GM19238 (cell line): ENCODE data around the gene PITPNB.

ENCODE experiments used
- DNase-seq: peaks from one replicate; pipeline ENCODE4 v3.0.0; 2011; ENCODE audit warnings: low spot score; ENCODE audit not compliant: insufficient read length

The PITPNB gene

DNA sequence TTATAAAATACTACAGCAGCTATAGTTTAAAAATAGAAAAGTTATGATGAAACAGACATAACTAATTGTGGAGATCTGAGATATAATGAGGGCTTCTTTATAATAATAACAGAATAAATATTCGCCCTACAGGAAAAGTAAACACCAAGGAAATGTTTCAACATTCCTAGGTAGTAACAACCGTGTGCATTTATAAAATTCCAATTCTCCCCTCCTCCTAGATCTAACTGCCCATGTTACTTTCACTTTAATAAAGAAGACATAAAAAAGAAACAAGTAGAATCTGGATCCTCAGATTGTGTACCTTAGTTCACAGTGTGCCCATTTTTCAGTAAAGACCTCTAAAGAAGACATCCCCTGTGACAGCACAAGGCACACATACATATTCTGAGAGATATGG is 59.7 kb downstream of the PITPNB start:
- no peak for DNase-seq

DNA sequence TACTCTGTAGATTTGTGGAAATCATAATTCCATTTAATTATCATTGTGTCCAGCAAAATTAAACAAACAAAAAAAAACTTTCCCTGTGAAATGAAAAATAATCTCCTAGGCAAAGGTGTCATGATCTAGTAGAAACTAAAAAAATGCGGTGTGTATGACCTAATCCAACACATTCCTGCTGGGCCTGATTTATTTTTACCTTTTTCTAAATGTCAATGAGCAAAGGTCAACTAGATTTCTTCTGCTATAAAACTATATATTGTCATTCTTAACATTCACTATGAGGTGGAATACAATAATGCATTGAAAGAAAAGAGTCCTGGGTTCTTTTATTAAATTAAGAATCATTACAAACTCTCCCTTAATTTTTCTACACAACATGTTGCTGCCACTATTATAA is 60.4 kb downstream of the PITPNB start:
- DNase-seq = no peak

DNA sequence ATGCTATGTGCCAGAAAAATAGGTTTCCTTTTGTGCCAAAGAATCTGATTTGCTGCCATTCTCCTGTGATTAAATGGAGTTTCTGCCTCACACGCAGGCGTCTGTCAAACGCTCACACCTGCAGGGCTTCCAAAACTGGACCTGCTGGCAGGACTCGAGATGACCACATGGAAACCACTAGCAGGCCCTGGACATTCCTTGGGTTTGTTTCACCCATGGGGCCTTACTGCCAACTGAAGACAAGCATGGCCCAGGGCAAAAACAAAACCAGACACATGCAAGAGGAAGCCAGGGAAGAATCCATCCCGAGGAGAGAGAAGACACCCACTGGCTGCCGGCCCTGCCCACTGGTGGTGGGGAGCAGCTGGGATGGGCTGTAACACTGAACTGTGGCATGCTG is 61.6 kb downstream of the PITPNB start:
- DNase-seq = no peak

GRCh38 chr22:27856386-27856785 is 62.7 kb downstream of the PITPNB start:
- DNase-seq = no peak

GRCh38 chr22:27853424-27853823 is 65.6 kb downstream of the PITPNB start:
- DNase-seq = no peak

- DNase-seq = no peak
Measured at GRCh38 chr22:27851974-27852746, 66.9 kb downstream of the PITPNB start.

- DNase-seq = no peak
Measured at GRCh38 chr22:27850000-27850521, 69.0 kb downstream of the PITPNB start.

- DNase-seq = no peak
Measured at GRCh38 chr22:27848005-27848404, 71.1 kb downstream of the PITPNB start.

DNA sequence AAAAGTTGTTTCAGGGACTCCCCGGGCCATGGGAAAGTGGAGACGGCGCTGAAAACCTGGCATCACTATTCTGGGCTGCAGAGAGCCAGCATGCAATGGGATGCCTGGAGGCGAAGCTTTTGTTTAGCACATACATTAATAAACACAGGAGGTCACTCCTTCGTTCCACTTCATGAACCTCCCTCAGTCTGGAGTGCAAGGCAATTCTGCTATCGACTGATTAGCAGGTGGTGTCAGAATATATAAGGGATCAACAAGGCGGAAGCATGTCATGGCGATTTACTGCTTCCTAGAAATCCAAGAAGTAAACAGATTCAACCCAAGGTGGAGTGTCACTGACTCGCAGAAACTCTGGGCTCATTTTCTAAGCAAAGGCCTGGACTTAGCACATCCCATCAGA is 72.1 kb downstream of the PITPNB start:
- DNase-seq = no peak

GRCh38 chr22:27846248-27846757 is 72.8 kb downstream of the PITPNB start:
- no peak for DNase-seq

DNA sequence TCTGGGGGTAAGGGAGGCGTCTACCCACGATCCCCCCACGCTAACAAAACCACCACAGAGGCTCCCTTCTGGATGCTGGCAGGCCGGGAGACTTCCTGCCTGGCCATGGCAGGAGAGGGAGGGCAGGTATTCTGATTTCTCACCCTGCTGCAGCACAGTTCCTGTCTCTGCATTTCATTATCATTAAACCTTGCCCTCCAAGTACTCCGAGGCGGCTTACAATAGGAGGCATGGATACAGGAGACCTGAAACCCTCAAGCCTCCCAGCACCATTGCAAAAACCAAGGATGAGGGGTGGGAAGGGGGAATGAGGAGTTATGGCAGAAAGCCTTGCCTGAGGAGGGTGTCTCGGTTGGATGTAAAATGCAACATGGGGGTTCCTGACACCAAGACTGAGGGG is 73.4 kb downstream of the PITPNB start:
- no peak for DNase-seq

DNA sequence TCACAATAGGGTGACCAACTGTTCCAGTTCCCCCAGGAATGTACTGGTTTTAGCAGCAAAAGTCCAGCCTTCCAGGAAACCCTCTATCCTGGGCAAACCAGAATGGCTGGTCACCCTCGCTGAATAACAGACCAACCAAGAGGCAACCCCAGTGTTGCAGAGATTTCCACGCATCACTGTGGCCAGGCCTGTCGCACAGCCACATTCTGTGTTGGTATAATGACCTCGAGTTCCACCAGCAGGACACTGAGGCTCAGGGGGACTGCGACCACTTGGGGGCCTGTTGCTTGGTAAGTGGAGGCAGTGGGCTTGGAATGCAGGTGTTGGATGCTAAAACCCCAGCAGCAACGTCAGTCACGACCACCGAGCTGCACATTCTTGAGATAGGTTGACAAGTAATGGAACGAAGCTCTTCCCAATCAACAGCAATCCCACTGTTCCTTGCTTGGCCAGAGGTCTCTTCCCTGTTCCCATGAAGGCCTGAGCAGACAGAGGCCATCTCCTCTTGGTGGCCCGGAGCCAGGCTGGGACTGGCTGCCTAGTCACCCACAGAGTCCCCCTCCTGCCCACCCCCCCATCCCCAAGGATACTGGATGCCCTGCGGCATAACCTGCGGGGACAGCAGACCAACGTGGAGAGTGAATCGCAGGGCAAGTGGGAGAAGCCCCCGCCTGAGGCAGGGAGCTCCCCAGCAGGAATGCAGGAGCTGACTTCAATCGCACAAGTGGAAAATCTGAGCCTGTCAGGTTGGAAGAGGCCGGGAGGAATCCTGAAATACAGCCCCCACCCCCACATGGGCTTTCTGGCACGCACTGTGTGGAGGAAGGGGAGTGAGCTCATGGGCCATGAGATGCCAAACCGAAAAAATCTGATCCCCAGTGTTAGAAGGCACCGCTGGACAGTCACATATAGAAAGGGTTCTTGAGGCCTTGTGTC is 74.1 kb downstream of the PITPNB start:
- no peak for DNase-seq

DNA sequence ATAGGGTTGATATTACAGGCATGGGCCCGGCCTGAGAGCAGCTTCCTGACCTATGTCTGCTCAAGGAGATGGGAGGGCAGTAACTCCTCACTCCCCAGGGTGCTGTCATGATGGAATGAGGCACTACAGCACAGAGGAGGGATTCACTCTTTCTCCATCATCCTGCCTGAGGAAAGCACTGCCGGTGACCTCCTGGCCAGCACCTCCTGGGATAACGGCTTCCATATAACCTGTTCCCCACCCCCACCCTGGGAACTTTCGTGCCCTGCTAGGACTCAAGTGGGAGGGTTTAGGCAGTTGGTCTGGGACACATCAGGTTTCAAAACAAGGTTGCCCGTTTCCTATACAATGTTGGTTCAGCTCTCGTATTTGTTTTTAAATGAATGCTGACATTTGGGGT is 74.8 kb downstream of the PITPNB start:
- DNase-seq = no peak

GRCh38 chr22:27843441-27843840 is 75.6 kb downstream of the PITPNB start:
- DNase-seq = no peak

DNA sequence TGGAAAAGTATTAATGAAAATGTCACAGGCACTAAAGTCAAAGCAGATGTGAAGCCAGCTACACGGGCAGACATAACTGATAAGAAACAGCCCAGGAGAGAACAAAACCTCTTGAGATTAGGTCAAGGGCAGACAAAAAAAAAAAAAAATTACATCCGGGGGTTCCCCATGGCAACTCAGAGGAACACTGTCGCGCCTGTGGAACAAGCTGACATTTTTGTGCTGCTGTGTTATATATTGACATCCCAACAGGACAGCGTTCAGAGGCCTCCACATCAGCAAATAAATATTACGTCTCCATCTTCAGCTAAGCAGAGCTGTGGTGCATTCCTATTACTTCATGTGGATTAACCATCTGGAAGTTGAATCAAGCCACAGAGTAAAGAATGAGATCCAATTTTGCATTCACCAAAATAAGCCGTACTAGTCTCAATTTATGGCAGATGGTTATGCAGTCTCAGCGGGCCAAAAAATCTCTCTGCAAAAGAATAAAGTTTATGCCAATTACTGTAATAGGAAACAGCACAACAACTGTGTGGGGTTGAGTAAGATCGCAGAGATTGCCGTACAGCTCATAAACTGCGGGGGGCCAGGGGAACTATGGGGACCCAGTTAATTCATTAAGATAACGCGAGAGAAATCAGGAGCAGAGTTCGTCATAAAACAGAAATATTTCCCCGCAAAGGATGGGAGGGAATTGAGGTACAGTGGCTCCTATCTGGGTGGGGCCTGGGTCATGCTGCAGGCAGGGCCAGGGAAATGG is 76.2 kb downstream of the PITPNB start:
- no peak for DNase-seq

DNA sequence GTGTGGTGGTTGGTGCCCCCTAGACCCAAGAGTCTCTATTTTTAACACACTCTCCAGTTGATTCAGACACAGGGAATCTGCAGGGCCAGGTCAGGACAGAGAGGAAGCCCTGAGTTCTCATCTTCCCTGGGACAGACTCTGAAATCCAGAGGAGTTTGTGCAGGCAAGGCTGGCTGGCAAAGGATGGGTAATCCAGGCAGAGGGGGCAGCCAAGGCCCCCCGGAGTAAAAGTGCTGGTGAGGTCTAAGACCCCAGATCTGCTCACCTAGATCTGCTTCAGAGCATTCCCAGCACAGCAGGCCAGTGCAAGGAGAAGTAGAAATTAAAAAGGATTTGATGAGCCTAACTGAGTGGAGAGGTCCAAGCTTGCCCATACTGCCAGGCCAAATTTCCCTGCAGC is 76.9 kb downstream of the PITPNB start:
- DNase-seq = no peak

- no peak for DNase-seq
Measured at GRCh38 chr22:27840436-27840835, 78.6 kb downstream of the PITPNB start.

DNA sequence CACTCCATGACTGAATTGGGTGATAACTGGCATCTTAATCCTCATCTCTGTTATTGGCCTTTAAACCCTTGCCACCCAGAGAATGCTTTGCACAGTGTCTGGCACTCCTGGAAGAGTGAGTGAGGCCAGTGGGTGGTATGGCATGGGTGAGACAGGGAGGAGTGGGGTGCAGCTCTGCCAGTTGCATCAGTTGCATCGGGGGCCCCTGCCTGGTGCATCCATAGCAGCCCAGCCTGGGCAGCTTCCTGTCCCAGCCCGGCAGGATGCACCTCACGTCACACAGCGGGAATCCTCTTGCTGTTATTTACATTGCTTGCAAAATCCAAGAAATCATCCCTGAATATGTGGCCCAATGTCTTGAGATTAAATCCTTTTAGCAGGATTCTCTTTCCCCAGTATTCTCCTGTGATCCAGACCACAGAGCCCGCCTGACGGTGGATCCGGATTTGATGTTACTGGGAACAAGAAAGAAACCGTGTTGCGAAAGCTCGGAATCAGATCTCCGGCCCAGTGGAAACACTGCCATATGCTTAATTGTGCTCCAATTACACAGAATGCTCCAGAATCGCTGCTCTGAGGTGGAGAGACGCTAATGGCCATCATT is 79.9 kb downstream of the PITPNB start:
- no peak for DNase-seq

GRCh38 chr22:27836181-27836580 is 82.9 kb downstream of the PITPNB start:
- no peak for DNase-seq

DNA sequence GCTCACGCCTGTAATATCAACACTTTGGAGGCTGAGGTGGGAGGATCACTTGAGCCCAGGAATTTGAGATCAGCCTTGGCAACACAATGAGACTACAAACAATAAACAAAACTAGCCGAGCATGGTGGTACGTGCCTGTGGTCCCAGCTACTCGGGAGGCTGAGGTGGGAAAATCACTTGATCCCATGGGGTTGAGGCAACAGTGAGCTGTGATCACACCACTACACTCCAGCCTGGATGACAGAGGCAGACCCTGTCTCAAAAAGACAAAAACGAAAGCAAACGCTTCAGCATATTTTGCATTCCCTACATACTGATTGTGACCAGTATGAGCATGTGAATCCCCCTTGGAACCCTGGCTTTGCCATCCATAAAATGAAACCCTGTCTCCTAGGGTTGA is 83.6 kb downstream of the PITPNB start:
- DNase-seq = no peak
